SK-N-SH treated with all-trans-retinoic acid at 6 μM for 48 hours (cell line): ENCODE results near the gene TPM1.
A peak's percentile ranks its signal among the peaks of the same experiment; 100 is the strongest.

Experiments
- ATAC-seq: fragments of 200-7000 bp; cut with Tn5 transposase; 3 replicates; pipeline ENCODE4 v1.9.1; 2020; ENCODE audit warnings: mild to moderate bottlenecking, moderate library complexity
- ARNTL ChIP-seq: fragments of 450-650 bp; formaldehyde crosslinking; IDR thresholded peaks from 2 replicates; pipeline ENCODE4 v1.5.0; 2020; ENCODE audit warnings: low read depth, mild to moderate bottlenecking, moderate library complexity, borderline replicate concordance
- BACH2 ChIP-seq: fragments of 250-450 bp; sonication (Bioruptor Pico); IDR thresholded peaks from 2 replicates; pipeline ENCODE4 v1.9.0; 2021; ENCODE audit warnings: mild to moderate bottlenecking, borderline replicate concordance
- CREB5 ChIP-seq: fragments of 250-450 bp; sonication (Bioruptor Pico); IDR thresholded peaks from 2 replicates; pipeline ENCODE4 v1.5.1; 2020; ENCODE audit warnings: low read depth, mild to moderate bottlenecking, moderate library complexity
- CSDC2 ChIP-seq: fragments of 250-450 bp; sonication (Bioruptor Pico); IDR thresholded peaks from 2 replicates; pipeline ENCODE4 v1.5.0; 2020; ENCODE audit warnings: mild to moderate bottlenecking, moderate library complexity
- CSRNP3 ChIP-seq: fragments of 250-450 bp; sonication (Bioruptor Pico); IDR thresholded peaks from 2 replicates; pipeline ENCODE4 v1.5.1; 2021; ENCODE audit warnings: mild to moderate bottlenecking, moderate library complexity
- ESRRG ChIP-seq: fragments of 250-450 bp; sonication (Bioruptor Pico); IDR thresholded peaks from 2 replicates; pipeline ENCODE4 v1.6.1; 2021; ENCODE audit warnings: mild to moderate bottlenecking
- GLIS3 ChIP-seq: fragments of 250-450 bp; sonication (Bioruptor Pico); IDR thresholded peaks from 2 replicates; pipeline ENCODE4 v1.5.0; 2020; ENCODE audit warnings: mild to moderate bottlenecking, moderate library complexity
- ISL1 ChIP-seq: fragments of 250-450 bp; sonication (Bioruptor Pico); IDR thresholded peaks from 2 replicates; pipeline ENCODE4 v2.1.2; 2022; ENCODE audit warnings: mild to moderate bottlenecking, moderate library complexity
- OSR1 ChIP-seq: fragments of 250-450 bp; sonication (Bioruptor Pico); IDR thresholded peaks from 2 replicates; pipeline ENCODE4 v1.8.0; 2022; ENCODE audit warnings: moderate library complexity, mild to moderate bottlenecking, inconsistent platforms
- PPARA ChIP-seq: fragments of 250-450 bp; sonication (Bioruptor Pico); IDR thresholded peaks from 2 replicates; pipeline ENCODE4 v1.5.0; 2020; ENCODE audit warnings: mild to moderate bottlenecking, borderline replicate concordance
- RARB ChIP-seq: fragments of 250-450 bp; sonication (Bioruptor Pico); IDR thresholded peaks from 2 replicates; pipeline ENCODE4 v1.8.0; 2021; ENCODE audit warnings: mild to moderate bottlenecking, moderate library complexity
- TCF4 ChIP-seq: fragments of 250-450 bp; sonication (Bioruptor Pico); IDR thresholded peaks from 2 replicates; pipeline ENCODE4 v1.8.0; 2021; ENCODE audit warnings: mild to moderate bottlenecking, moderate library complexity, borderline replicate concordance
- TOX ChIP-seq: fragments of 250-450 bp; sonication (Bioruptor Pico); IDR thresholded peaks from 2 replicates; pipeline ENCODE4 v1.8.0; 2021; ENCODE audit warnings: mild to moderate bottlenecking, moderate library complexity, borderline replicate concordance
- ZC3H10 ChIP-seq: fragments of 250-450 bp; sonication (Bioruptor Pico); IDR thresholded peaks from 2 replicates; pipeline ENCODE4 v1.5.1; 2021; ENCODE audit warnings: mild to moderate bottlenecking, moderate library complexity
- ZFP3 ChIP-seq: fragments of 250-450 bp; sonication (Bioruptor Pico); IDR thresholded peaks from 2 replicates; pipeline ENCODE4 v1.5.0; 2020; ENCODE audit warnings: mild to moderate bottlenecking, moderate library complexity
- ZFP30 ChIP-seq: fragments of 450-650 bp; formaldehyde crosslinking; IDR thresholded peaks from 2 replicates; pipeline ENCODE4 v1.5.0; 2022; ENCODE audit warnings: mild to moderate bottlenecking, moderate library complexity
- ZNF565 ChIP-seq: fragments of 450-650 bp; formaldehyde crosslinking; conservative IDR thresholded peaks from 2 replicates; pipeline ENCODE4 v1.5.0; 2020; ENCODE audit warnings: low read depth, mild to moderate bottlenecking, moderate library complexity
- ZNF70 ChIP-seq: fragments of 450-650 bp; formaldehyde crosslinking; IDR thresholded peaks from 2 replicates; pipeline ENCODE4 v1.5.0; 2020; ENCODE audit warnings: mild to moderate bottlenecking, moderate library complexity
- ZNF8 ChIP-seq: fragments of 450-650 bp; formaldehyde crosslinking; IDR thresholded peaks from 2 replicates; pipeline ENCODE4 v1.5.0; 2020; ENCODE audit warnings: mild to moderate bottlenecking, moderate library complexity
- TF ChIP-seq, protein P1 (sequence below): fragments of 250-450 bp; sonication (Bioruptor Pico); IDR thresholded peaks from 2 replicates; pipeline ENCODE4 v1.8.0; 2020; ENCODE audit warnings: mild to moderate bottlenecking, moderate library complexity, borderline replicate concordance
- TF ChIP-seq, protein P2 (sequence below): fragments of 250-450 bp; sonication (Bioruptor Pico); IDR thresholded peaks from 2 replicates; pipeline ENCODE4 v1.5.0; 2020; ENCODE audit warnings: mild to moderate bottlenecking, moderate library complexity

Gene TPM1

DNA sequence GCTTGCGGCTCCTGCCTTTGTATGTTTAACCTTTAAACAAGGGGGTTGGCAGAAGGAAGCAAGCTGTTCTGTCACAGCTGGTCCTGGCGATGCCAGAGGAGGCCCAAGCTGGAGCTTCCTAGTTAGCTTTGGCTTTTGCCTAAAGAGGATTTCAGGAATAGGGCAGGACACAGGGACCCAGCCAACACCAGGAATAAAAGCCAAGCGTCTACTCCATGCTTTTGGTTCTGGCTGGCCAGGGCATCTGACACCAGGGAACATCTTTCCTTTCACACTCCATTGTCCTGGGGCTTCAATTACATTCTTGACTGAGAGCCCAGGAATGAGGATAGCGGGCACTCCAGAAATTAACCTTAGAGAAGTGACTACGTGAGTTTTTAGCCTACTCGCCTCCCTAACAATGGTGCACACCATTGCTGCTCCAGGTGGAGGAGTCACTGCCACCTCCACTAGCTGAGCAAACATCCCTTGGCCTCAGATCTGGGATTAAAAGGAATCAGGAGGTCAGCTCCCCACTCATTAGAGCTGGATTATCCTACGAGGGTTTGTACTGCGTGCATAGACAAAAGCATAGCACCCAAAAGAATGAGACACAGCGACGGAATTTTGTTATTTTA, 38.2 kb downstream of the TPM1 start:
- TF ChIP-seq ISL1 (CRISPR knock-in tag) (no peak), CSRNP3 (CRISPR knock-in tag) (no peak), RARB (CRISPR knock-in tag) (no peak), ARNTL (CRISPR knock-in tag) (no peak), PPARA (no peak), ZFP30 (CRISPR knock-in tag) (no peak), GLIS3 (CRISPR knock-in tag) (no peak), CSDC2 (CRISPR knock-in tag) (no peak)
- TF ChIP-seq, protein P1, sequence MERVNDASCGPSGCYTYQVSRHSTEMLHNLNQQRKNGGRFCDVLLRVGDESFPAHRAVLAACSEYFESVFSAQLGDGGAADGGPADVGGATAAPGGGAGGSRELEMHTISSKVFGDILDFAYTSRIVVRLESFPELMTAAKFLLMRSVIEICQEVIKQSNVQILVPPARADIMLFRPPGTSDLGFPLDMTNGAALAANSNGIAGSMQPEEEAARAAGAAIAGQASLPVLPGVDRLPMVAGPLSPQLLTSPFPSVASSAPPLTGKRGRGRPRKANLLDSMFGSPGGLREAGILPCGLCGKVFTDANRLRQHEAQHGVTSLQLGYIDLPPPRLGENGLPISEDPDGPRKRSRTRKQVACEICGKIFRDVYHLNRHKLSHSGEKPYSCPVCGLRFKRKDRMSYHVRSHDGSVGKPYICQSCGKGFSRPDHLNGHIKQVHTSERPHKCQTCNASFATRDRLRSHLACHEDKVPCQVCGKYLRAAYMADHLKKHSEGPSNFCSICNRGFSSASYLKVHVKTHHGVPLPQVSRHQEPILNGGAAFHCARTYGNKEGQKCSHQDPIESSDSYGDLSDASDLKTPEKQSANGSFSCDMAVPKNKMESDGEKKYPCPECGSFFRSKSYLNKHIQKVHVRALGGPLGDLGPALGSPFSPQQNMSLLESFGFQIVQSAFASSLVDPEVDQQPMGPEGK: no peak
- peak; percentile 17 for ATAC-seq

GRCh38 chr15:63082366-63082765, 39.8 kb downstream of the TPM1 start:
- no peak for ATAC-seq

DNA sequence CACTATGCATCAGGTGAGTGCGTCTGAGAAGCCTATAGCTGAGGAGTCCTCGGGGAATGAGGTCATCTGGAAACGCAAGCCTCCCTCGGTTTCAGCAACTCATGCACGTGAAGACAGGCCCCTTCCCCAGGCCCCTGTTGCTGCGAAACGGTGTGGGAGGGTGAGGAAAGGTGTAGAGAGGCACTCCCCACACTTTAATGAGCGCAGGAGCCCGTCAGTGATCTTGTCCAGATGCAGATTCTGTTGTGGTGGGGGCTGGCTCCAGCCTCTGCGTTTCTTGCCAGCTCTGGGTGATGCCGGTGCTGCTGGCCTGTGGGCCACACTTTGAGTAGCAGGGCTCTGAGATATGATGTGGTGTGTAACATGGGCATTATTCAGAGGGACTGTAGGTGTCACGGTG, 40.5 kb downstream of the TPM1 start:
- ATAC-seq: no peak
- TF ChIP-seq CSRNP3 (CRISPR knock-in tag): no peak
- TF ChIP-seq TCF4 (CRISPR knock-in tag): no peak
- TF ChIP-seq RARB (CRISPR knock-in tag): no peak
- no peak for TF ChIP-seq ESRRG (CRISPR knock-in tag)
- TF ChIP-seq ZC3H10 (CRISPR knock-in tag): no peak
- no peak for TF ChIP-seq TOX (CRISPR knock-in tag)

More at GRCh38 chr15:63082366-63082765, 39.8 kb downstream of the TPM1 start:
- TF ChIP-seq CSDC2 (CRISPR knock-in tag): no peak
- TF ChIP-seq OSR1 (CRISPR knock-in tag): no peak
- TF ChIP-seq BACH2 (CRISPR knock-in tag): no peak
- TF ChIP-seq, protein P2, sequence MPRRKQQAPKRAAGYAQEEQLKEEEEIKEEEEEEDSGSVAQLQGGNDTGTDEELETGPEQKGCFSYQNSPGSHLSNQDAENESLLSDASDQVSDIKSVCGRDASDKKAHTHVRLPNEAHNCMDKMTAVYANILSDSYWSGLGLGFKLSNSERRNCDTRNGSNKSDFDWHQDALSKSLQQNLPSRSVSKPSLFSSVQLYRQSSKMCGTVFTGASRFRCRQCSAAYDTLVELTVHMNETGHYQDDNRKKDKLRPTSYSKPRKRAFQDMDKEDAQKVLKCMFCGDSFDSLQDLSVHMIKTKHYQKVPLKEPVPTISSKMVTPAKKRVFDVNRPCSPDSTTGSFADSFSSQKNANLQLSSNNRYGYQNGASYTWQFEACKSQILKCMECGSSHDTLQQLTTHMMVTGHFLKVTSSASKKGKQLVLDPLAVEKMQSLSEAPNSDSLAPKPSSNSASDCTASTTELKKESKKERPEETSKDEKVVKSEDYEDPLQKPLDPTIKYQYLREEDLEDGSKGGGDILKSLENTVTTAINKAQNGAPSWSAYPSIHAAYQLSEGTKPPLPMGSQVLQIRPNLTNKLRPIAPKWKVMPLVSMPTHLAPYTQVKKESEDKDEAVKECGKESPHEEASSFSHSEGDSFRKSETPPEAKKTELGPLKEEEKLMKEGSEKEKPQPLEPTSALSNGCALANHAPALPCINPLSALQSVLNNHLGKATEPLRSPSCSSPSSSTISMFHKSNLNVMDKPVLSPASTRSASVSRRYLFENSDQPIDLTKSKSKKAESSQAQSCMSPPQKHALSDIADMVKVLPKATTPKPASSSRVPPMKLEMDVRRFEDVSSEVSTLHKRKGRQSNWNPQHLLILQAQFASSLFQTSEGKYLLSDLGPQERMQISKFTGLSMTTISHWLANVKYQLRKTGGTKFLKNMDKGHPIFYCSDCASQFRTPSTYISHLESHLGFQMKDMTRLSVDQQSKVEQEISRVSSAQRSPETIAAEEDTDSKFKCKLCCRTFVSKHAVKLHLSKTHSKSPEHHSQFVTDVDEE (CRISPR knock-in tag): no peak
- TF ChIP-seq ZNF565 (CRISPR knock-in tag): no peak
- no peak for TF ChIP-seq ZNF70 (CRISPR knock-in tag)
- TF ChIP-seq GLIS3 (CRISPR knock-in tag): no peak
- TF ChIP-seq ZFP30 (CRISPR knock-in tag): no peak
- no peak for TF ChIP-seq RARB (CRISPR knock-in tag)
- TF ChIP-seq ARNTL (CRISPR knock-in tag): no peak

GRCh38 chr15:63083541-63083940, 41.0 kb downstream of the TPM1 start:
- ATAC-seq: no peak

More at GRCh38 chr15:63083541-63083940, 41.0 kb downstream of the TPM1 start:
- no peak for TF ChIP-seq CREB5
- no peak for TF ChIP-seq ZFP3 (CRISPR knock-in tag)
- no peak for TF ChIP-seq ZNF8 (CRISPR knock-in tag)
- TF ChIP-seq, protein P2 (CRISPR knock-in tag): no peak
- no peak for TF ChIP-seq CSDC2 (CRISPR knock-in tag)
- TF ChIP-seq BACH2 (CRISPR knock-in tag): no peak
- TF ChIP-seq ESRRG (CRISPR knock-in tag): no peak
- TF ChIP-seq ZFP30 (CRISPR knock-in tag): no peak
- TF ChIP-seq ZNF565 (CRISPR knock-in tag): no peak
- no peak for TF ChIP-seq ARNTL (CRISPR knock-in tag)
- TF ChIP-seq, all 23 proteins: peak for 0
